ENCODE measurements around the gene PCDHA3. TPM values are rescaled to one million over a fixed set of nuclear protein-coding genes. Genes with fewer than 3 reads are reported as not detected.

PCDHA3 gene
- total RNA-seq, 1 experiment from 2014 or later = not detected

GRCh38 chr5:140791089-140791488 is 9.8 kb upstream of the PCDHA3 start:
- ChIA-PET POLR2A (no interaction called here), CTCF (no interaction called here)
- no TSS peak for BruUV-seq (replicated peaks)
- Histone ChIP-seq H3K9me3 (ENCODE audit: control insufficient read depth, insufficient read depth, low read depth, low read length) (peaks cover 45% of the 10 kb centered on the region), H3K4me1 (ENCODE audit: control insufficient read depth, insufficient read depth, low read length) (no peaks in the 10 kb centered on the region; the same call in 1 of the 2 replicates), H3K27ac (ENCODE audit: low read length) (no peak overlapping the region), H3K4me3 (ENCODE audit: low read depth in 2 of 2, low read length in 2 of 2) (no peak overlapping the region), H3K36me3 (ENCODE audit: control insufficient read depth, insufficient read depth, low read length) (no peaks in the 10 kb centered on the region), H3K27me3 (ENCODE audit: control insufficient read depth, insufficient read depth, low read length) (no peaks in the 10 kb centered on the region)
- DNase-seq (ENCODE audit: low read depth, low spot score) = no peak
- no peak for ATAC-seq
- in situ Hi-C loops (cut with HindIII; ENCODE audit: low pct_unique_long_range_greater_than_20kb, low sequenced_read_pairs) (no loop called here), intact Hi-C loops (cut with micrococcal nuclease; ENCODE audit: unreplicated experiment) (no loop called here)
- TF ChIP-seq SIN3A (IDR thresholded peaks at IDR 0.05; ENCODE audit: borderline replicate concordance, insufficient read depth, low read depth, low read length) (no peak), POLR2AphosphoS5 (IDR thresholded peaks at IDR 0.05; ENCODE audit: low read depth, low read length) (no peak), TCF7L2 (IDR thresholded peaks at IDR 0.05; ENCODE audit: low read depth, low read length) (no peak)

- H3K9me3 ChIP-seq (ENCODE audit: control insufficient read depth, insufficient read depth, low read depth, low read length) = peaks cover 45% of the 10 kb centered on the region
- no peak within 1 kb of the TSS for H3K27ac ChIP-seq (ENCODE audit: low read length)
- no peak for ATAC-seq
- POLR2A ChIA-PET = no interaction called here
- intact Hi-C loops (cut with micrococcal nuclease; ENCODE audit: unreplicated experiment) = no loop called here
- in situ Hi-C loops (cut with HindIII; ENCODE audit: low pct_unique_long_range_greater_than_20kb, low sequenced_read_pairs) = no loop called here
- H3K4me3 ChIP-seq (ENCODE audit: low read depth in 2 of 2, low read length in 2 of 2) = no peak within 1 kb of the TSS
- DNase-seq (ENCODE audit: low read depth, low spot score) = no peak
- no TSS peak for BruUV-seq (replicated peaks)
- no peaks in the 10 kb centered on the region for H3K36me3 ChIP-seq (ENCODE audit: control insufficient read depth, insufficient read depth, low read length)
- CTCF ChIA-PET = no interaction called here
- H3K27me3 ChIP-seq (ENCODE audit: control insufficient read depth, insufficient read depth, low read length) = no peaks in the 10 kb centered on the region
- no peaks in the 10 kb centered on the region for H3K4me1 ChIP-seq (ENCODE audit: control insufficient read depth, insufficient read depth, low read length)
- TF ChIP-seq REST (IDR thresholded peaks at IDR 0.05; ENCODE audit: insufficient read depth in 1 of 2, low read depth in 2 of 2, low read length in 1 of 2) (no peak), POLR2AphosphoS5 (IDR thresholded peaks at IDR 0.05; ENCODE audit: low read depth, low read length) (no peak), CTCF (IDR thresholded peaks at IDR 0.05) (no peak), TCF7L2 (IDR thresholded peaks at IDR 0.05; ENCODE audit: low read depth, low read length) (no peak)
These were observed 6.1 kb upstream of the PCDHA3 start, which contains the start of gene PCDHA2 for GRCh38 chr5:140794595-140795258. PCDHA2 (plus strand) TSS chr5:140794852.

GRCh38 chr5:140795259-140795641 is 5.6 kb upstream of the PCDHA3 start:
- intact Hi-C loops (cut with micrococcal nuclease; ENCODE audit: unreplicated experiment) (no loop called here), in situ Hi-C loops (cut with HindIII; ENCODE audit: low pct_unique_long_range_greater_than_20kb, low sequenced_read_pairs) (no loop called here)
- ChIA-PET CTCF (no interaction called here), POLR2A (no interaction called here)
- DNase-seq (ENCODE audit: low read depth, low spot score) (no peak), ATAC-seq (no peak)
- Histone ChIP-seq H3K27ac (ENCODE audit: low read length) (no peak overlapping the region), H3K36me3 (ENCODE audit: control insufficient read depth, insufficient read depth, low read length) (no peaks in the 10 kb centered on the region), H3K4me1 (ENCODE audit: control insufficient read depth, insufficient read depth, low read length) (no peaks in the 10 kb centered on the region), H3K9me3 (ENCODE audit: control insufficient read depth, insufficient read depth, low read depth, low read length) (peaks cover 49% of the 10 kb centered on the region), H3K4me3 (ENCODE audit: low read depth in 2 of 2, low read length in 2 of 2) (no peak overlapping the region), H3K27me3 (ENCODE audit: control insufficient read depth, insufficient read depth, low read length) (no peaks in the 10 kb centered on the region)
- TF ChIP-seq CTCF (IDR thresholded peaks at IDR 0.05) (no peak), POLR2AphosphoS5 (IDR thresholded peaks at IDR 0.05; ENCODE audit: low read depth, low read length) (no peak), SIN3A (IDR thresholded peaks at IDR 0.05; ENCODE audit: borderline replicate concordance, insufficient read depth, low read depth, low read length) (no peak), REST (IDR thresholded peaks at IDR 0.05; ENCODE audit: insufficient read depth in 1 of 2, low read depth in 2 of 2, low read length in 1 of 2) (no peak), TCF7L2 (IDR thresholded peaks at IDR 0.05; ENCODE audit: low read depth, low read length) (no peak)
- no TSS peak for BruUV-seq (replicated peaks)

Measured in Panc1 (cell line).